Measurements from ENCODE around the gene SMIM43. TPM values are rescaled to one million over a fixed set of nuclear protein-coding genes. Genes with fewer than 3 reads are reported as not detected.

SMIM43 gene
- total RNA-seq, 1 donor from 2014 or later, result not detected

DNA sequence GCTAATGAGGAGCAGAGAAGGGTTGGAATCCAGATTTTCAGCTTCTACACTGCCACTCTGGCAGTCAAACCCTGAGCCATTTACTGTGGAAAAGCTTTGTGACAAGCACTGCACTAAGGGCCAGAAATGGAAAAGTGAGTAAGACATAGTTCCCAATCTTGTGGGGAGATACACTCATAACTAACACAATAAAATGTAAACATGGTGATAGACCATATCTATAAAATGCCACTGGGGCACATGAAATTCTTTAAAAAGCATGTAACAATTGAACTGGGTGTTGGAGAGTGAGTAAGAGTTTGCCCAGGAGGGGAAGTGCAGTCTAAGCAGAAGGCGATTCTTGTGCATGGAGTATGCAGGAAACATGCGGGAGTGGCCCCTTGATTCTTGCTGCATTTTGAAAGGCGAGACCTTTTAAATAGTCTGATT is 36.2 kb downstream of the SMIM43 start:
- TF ChIP-seq, protein P1, sequence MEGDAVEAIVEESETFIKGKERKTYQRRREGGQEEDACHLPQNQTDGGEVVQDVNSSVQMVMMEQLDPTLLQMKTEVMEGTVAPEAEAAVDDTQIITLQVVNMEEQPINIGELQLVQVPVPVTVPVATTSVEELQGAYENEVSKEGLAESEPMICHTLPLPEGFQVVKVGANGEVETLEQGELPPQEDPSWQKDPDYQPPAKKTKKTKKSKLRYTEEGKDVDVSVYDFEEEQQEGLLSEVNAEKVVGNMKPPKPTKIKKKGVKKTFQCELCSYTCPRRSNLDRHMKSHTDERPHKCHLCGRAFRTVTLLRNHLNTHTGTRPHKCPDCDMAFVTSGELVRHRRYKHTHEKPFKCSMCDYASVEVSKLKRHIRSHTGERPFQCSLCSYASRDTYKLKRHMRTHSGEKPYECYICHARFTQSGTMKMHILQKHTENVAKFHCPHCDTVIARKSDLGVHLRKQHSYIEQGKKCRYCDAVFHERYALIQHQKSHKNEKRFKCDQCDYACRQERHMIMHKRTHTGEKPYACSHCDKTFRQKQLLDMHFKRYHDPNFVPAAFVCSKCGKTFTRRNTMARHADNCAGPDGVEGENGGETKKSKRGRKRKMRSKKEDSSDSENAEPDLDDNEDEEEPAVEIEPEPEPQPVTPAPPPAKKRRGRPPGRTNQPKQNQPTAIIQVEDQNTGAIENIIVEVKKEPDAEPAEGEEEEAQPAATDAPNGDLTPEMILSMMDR (conservative IDR thresholded peaks at IDR 0.05; ENCODE audit: low read depth, low read length), result no peak
- no peak for DNase-seq (ENCODE audit: low read depth)
- no peak overlapping the region for H3K4me3 ChIP-seq (ENCODE audit: low read depth, low read length)

DNA sequence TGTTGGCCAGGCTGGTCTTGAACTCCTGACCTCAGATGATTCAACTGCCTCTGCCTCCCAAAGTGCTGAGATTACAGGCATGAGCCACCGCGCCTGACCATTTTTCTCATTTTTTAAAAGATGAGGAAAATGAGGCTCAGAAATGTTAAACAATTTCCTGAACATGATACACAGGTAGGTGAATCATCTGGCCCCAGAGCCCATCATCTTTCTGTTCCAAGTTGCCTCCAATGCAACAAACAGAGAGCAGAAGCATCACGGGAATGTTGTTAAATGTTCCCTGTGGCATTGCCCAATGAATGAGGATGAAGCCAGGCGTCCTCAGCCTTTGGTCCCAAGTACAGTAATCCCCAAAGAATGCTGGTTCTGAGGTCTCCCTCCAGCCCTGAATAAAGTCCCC is 36.9 kb downstream of the SMIM43 start:
- H3K4me3 ChIP-seq (ENCODE audit: low read depth, low read length), result no peak overlapping the region
- TF ChIP-seq, protein P1 (conservative IDR thresholded peaks at IDR 0.05; ENCODE audit: low read depth, low read length), result no peak
- no peak for DNase-seq (ENCODE audit: low read depth)

DNA sequence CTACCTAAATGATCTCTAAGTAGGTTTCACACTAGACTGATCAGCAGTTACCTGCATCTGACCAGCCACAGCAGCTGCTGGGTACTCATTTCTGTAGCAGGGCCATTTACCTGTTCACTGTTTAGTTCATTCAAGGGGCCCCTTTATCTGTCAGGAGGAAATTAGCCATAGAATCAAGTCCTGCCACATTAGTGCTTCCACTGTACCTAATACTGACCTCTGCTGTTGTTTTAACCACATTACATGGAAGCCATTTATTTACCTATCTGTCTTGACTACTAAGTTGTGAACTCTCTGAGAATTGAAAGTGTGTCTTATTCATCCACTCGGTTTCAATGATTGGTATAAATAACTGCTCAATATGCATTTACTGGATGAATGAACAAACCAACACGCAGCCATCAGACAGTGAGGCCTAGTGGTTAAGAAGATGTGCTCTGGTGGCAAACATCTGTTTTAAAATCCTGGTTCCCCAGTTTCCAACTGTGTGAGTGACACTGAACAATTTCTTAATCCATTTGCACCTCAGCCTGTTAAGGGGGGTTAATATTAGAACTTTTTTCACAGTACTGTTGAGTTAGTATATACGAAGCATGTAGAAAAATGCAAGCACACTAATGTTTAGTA is 38.2 kb downstream of the SMIM43 start:
- H3K4me3 ChIP-seq (ENCODE audit: low read depth, low read length), result no peak overlapping the region
- TF ChIP-seq, protein P1 (conservative IDR thresholded peaks at IDR 0.05; ENCODE audit: low read depth, low read length), result peak; percentile 75
- no peak for DNase-seq (ENCODE audit: low read depth)

DNA sequence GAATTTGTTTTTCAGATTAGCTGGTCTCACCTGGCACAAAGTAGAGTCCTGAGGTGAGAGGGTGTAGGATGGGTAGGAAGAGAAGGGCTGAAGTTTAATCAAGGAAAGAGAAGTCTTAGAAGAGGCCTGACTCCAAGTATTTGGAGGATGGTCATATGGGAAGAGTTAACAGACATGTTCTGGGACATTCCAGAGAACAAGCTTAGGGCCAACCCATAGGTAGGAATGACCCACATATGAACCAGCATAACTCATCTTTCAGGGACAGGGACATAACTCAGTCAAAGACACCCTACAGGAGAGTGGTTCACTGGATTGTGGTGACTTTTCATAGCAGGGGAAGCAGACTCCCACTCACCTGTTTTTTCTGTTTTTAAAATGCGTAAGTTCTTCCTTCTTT is 40.3 kb downstream of the SMIM43 start:
- DNase-seq (ENCODE audit: low read depth), result no peak
- no peak overlapping the region for H3K4me3 ChIP-seq (ENCODE audit: low read depth, low read length)
- TF ChIP-seq, protein P1 (conservative IDR thresholded peaks at IDR 0.05; ENCODE audit: low read depth, low read length), result no peak

DNA sequence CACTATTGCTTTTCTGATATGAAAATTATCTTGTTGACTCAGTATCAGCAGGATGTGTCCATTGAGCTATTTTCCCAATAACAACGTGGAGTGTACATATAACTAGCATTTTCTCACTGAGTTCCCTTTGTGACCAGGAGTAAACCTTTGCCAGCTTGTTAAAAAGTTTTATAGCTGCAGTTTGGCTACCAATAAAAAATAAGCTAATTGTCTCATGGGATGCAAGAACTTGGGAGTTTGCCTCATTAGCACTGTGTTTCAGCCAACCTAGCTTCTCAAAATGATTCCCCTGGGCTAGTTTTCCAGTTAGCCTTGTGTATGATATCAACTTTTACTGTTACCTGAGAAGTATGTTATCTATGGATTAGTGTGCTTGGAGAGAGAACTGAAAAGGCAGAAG is 43.3 kb downstream of the SMIM43 start:
- H3K4me3 ChIP-seq (ENCODE audit: low read depth, low read length), result no peak overlapping the region
- TF ChIP-seq, protein P1 (conservative IDR thresholded peaks at IDR 0.05; ENCODE audit: low read depth, low read length), result no peak
- no peak for DNase-seq (ENCODE audit: low read depth)

DNA sequence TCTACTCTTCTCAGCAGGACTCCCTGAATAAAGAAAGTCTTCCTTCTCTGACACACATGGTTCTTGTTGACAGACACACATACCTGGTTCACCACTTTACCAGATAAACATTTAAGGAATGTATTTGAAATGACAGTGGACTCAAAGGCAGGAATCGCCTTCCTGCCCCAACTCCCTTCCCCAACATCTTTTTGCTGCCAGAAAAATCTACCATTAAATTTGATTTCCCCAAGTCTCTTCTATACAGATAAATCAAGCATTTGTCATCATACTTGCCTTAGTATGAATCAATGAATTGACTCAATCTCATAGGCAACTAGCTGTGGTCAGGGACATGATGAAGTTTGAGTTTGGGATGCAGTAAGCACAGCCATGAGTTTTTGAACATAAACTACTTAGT is 44.9 kb downstream of the SMIM43 start:
- no peak for DNase-seq (ENCODE audit: low read depth)
- H3K4me3 ChIP-seq (ENCODE audit: low read depth, low read length), result no peak overlapping the region
- TF ChIP-seq, protein P1 (conservative IDR thresholded peaks at IDR 0.05; ENCODE audit: low read depth, low read length), result no peak

DNA sequence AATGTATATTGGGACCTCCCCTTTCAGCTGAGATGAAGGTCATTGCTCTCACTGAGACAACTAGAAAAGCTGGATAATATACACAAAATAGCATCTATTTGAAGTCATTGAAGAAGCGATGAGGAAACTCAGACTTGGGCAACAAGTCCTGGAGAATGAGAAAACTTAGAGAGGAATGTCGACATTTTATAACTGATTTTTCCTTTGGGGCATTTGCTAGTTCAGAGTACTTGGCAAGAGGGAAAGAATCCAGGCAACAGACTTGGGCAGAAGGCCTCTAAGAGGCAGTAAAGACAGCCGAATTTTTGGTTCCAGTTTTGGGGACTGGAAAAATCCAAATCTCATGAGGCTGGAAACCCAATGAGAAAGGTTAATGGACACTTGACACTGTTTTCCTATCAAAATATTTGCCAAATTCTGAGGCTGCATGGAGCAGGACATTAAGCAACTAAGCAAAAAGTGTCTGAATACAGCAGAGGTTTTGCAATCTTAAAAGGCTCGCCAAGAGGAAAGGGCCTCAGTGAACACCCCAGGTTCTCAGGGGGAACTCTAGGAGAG is 47.2 kb downstream of the SMIM43 start:
- no peak for DNase-seq (ENCODE audit: low read depth)
- TF ChIP-seq, protein P1 (conservative IDR thresholded peaks at IDR 0.05; ENCODE audit: low read depth, low read length), result no peak
- no peak overlapping the region for H3K4me3 ChIP-seq (ENCODE audit: low read depth, low read length)

Measured in epithelial cell of proximal tubule (primary cell).